ENCODE results near the gene SSU72. TPM values are rescaled to one million over a fixed set of nuclear protein-coding genes. Genes with fewer than 3 reads are reported as not detected.

The SSU72 gene
- polyA plus RNA-seq, 1 donor (not counting 4 experiments of a cell fraction or from before 2014, with no cell fraction given) = 79.7 TPM

- no peak for FAIRE-seq
These were observed 27.8 kb upstream of the SSU72 start for GRCh38 chr1:1602304-1602967.

GRCh38 chr1:1601564-1602303 lies 27.1 kb upstream of the SSU72 start:
- dilution Hi-C loops (cut with MboI; ENCODE audit: extremely low pct_ligation_motif_present, low sequenced_read_pairs) = no loop called here
- FAIRE-seq = no peak
- TF ChIP-seq EZH2 (IDR thresholded peaks at IDR 0.05; ENCODE audit: low read length) = no peak
- no peak for TF ChIP-seq CTCF (optimal IDR thresholded peaks at IDR 0.05 in 1 of 3, IDR thresholded peaks at IDR 0.05 in 1 of 3, conservative IDR thresholded peaks at IDR 0.05 in 1 of 3; ENCODE audit: extremely low read depth in 1 of 3, insufficient read depth in 2 of 3, low read length in 3 of 3)
- Histone ChIP-seq H3K4me2 (ENCODE audit: control insufficient read depth, extremely low read depth, insufficient read depth, low read depth, low read length) (no peak overlapping the region), H3K4me1 (ENCODE audit: control insufficient read depth, extremely low read depth, insufficient read depth, low read length) (peaks cover 2% of the 10 kb centered on the region), H3K27ac (ENCODE audit: control insufficient read depth, insufficient read depth, low read length) (no peak overlapping the region), H3K9me3 (ENCODE audit: control insufficient read depth, low read depth, low read length) (no peaks in the 10 kb centered on the region), H3K9ac (ENCODE audit: control insufficient read depth, extremely low read depth, insufficient read depth, low read length) (no peak overlapping the region), H3K36me3 (ENCODE audit: control insufficient read depth in 2 of 2, extremely low read depth in 1 of 2, insufficient read depth in 2 of 2, low read length in 2 of 2) (no peaks in the 10 kb centered on the region), H3K9me1 (ENCODE audit: control insufficient read depth, extremely low read depth, insufficient read depth, low read length) (no peaks in the 10 kb centered on the region), H4K20me1 (ENCODE audit: control insufficient read depth, extremely low read depth, insufficient read depth, low read length) (no peaks in the 10 kb centered on the region), H3K4me3 (ENCODE audit: control insufficient read depth in 2 of 3, extremely low read depth in 1 of 3, insufficient read depth in 2 of 3, low read depth in 1 of 3, low read length in 3 of 3) (no peak overlapping the region), H3K27me3 (ENCODE audit: control insufficient read depth, extremely low read depth, insufficient read depth, low read length) (peaks cover 16% of the 10 kb centered on the region), H2AFZ (ENCODE audit: control insufficient read depth, low read length) (no peak overlapping the region), H3K79me2 (ENCODE audit: control insufficient read depth, insufficient read depth, low read length) (no peaks in the 10 kb centered on the region)
- no peak for DNase-seq (ENCODE audit: low read depth, low spot score)

More at GRCh38 chr1:1602304-1602967, 27.8 kb upstream of the SSU72 start:
- H4K20me1 ChIP-seq (ENCODE audit: control insufficient read depth, extremely low read depth, insufficient read depth, low read length) = no peaks in the 10 kb centered on the region
- H3K9ac ChIP-seq (ENCODE audit: control insufficient read depth, extremely low read depth, insufficient read depth, low read length) = no peak overlapping the region
- no peak overlapping the region for H3K27ac ChIP-seq (ENCODE audit: control insufficient read depth, insufficient read depth, low read length)
- H3K4me2 ChIP-seq (ENCODE audit: control insufficient read depth, extremely low read depth, insufficient read depth, low read depth, low read length) = no peak overlapping the region
- no peak for DNase-seq (ENCODE audit: low read depth, low spot score)
- dilution Hi-C loops (cut with MboI; ENCODE audit: extremely low pct_ligation_motif_present, low sequenced_read_pairs) = no loop called here
- no peaks in the 10 kb centered on the region for H3K79me2 ChIP-seq (ENCODE audit: control insufficient read depth, insufficient read depth, low read length)
- peaks cover 11% of the 10 kb centered on the region for H3K27me3 ChIP-seq (ENCODE audit: control insufficient read depth, extremely low read depth, insufficient read depth, low read length)
- H2AFZ ChIP-seq (ENCODE audit: control insufficient read depth, low read length) = no peak overlapping the region
- H3K4me3 ChIP-seq (ENCODE audit: control insufficient read depth in 2 of 3, extremely low read depth in 1 of 3, insufficient read depth in 2 of 3, low read depth in 1 of 3, low read length in 3 of 3) = no peak overlapping the region
- no peaks in the 10 kb centered on the region for H3K36me3 ChIP-seq (ENCODE audit: control insufficient read depth in 2 of 2, extremely low read depth in 1 of 2, insufficient read depth in 2 of 2, low read length in 2 of 2)
- H3K9me1 ChIP-seq (ENCODE audit: control insufficient read depth, extremely low read depth, insufficient read depth, low read length) = no peaks in the 10 kb centered on the region
- H3K4me1 ChIP-seq (ENCODE audit: control insufficient read depth, extremely low read depth, insufficient read depth, low read length) = peaks cover 2% of the 10 kb centered on the region
- TF ChIP-seq CTCF (optimal IDR thresholded peaks at IDR 0.05 in 1 of 3, IDR thresholded peaks at IDR 0.05 in 1 of 3, conservative IDR thresholded peaks at IDR 0.05 in 1 of 3; ENCODE audit: extremely low read depth in 1 of 3, insufficient read depth in 2 of 3, low read length in 3 of 3) = no peak
- no peak for TF ChIP-seq EZH2 (IDR thresholded peaks at IDR 0.05; ENCODE audit: low read length)
- no peaks in the 10 kb centered on the region for H3K9me3 ChIP-seq (ENCODE audit: control insufficient read depth, low read depth, low read length)

Measured in keratinocyte (primary cell).